HepG2 (cell line): Measurements from ENCODE around the gene FAM221B. TPM values are rescaled to one million over a fixed set of nuclear protein-coding genes. Genes with fewer than 3 reads are reported as not detected.

Experiments
- FOXC1 ChIP-seq: sonication (generic); formaldehyde crosslinking; IDR thresholded peaks from 2 replicates; pipeline ENCODE4 v1.8.0; 2022; ENCODE audit warnings: mild to moderate bottlenecking, missing genetic modification reagents, borderline replicate concordance
- MIER3 ChIP-seq: IDR thresholded peaks from 2 replicates; pipeline ENCODE4 v1.6.1; 2016; ENCODE audit warnings: missing compliant biosample characterization, borderline replicate concordance
- RARG ChIP-seq: sonication (generic); formaldehyde crosslinking; IDR thresholded peaks from 2 replicates; pipeline ENCODE4 v1.4.0; 2020; ENCODE audit warnings: low read depth, mild to moderate bottlenecking, missing genetic modification reagents
- SAP130 ChIP-seq: IDR thresholded peaks from 2 replicates; pipeline ENCODE4 v1.6.1; 2016; ENCODE audit warnings: low read depth
- ZNF441 ChIP-seq: sonication (generic); formaldehyde crosslinking; IDR thresholded peaks from 2 replicates; pipeline ENCODE4 v1.7.0; 2021; ENCODE audit warnings: missing genetic modification reagents, borderline replicate concordance
- ZNF879 ChIP-seq: sonication (generic); formaldehyde crosslinking; IDR thresholded peaks from 2 replicates; pipeline ENCODE4 v1.8.1; 2023; ENCODE audit warnings: missing genetic modification reagents
- polyA plus RNA-seq, 8 experiments: library from polyadenylated mRNA; depleted of rRNA in 3 of 8; stranded (reverse) in 7 of 8; unstranded in 1 of 8; fragments of >200 nt; fragmentation: Illumina TruSeq in 4 of 8; extraction: Trizol in 4 of 8; gene quantifications; 2 replicates each; pipeline versions ENCODE4 v1.2.1 to v1.2.3, GENCODE V29; 2011 to 2016; ENCODE audit warnings: low read depth in 4 of 8, missing spikeins in 1 of 8, mixed read lengths in 1 of 8; ENCODE audit not compliant: insufficient read depth in 1 of 8
- total RNA-seq, 5 experiments: library from RNA; depleted of rRNA; stranded (reverse); fragments of >200 nt; fragmentation: Illumina TruSeq; extraction: Trizol; gene quantifications; 2 replicates each; pipeline ENCODE4 v1.2.3, GENCODE V29; 2016; ENCODE audit warnings: low read depth in 1 of 5
- TF ChIP-seq, protein P1 (sequence below): sonication (generic); formaldehyde crosslinking; IDR thresholded peaks from 2 replicates; pipeline ENCODE4 v1.4.0; 2020; ENCODE audit warnings: missing genetic modification reagents
- TF ChIP-seq, protein P2 (sequence below): sonication (generic); formaldehyde crosslinking; IDR thresholded peaks from 2 replicates; pipeline ENCODE4 v1.8.0; 2022; ENCODE audit warnings: mild to moderate bottlenecking, missing genetic modification reagents, borderline replicate concordance
- TF ChIP-seq, protein P3 (sequence below): sonication (generic); formaldehyde crosslinking; IDR thresholded peaks from 2 replicates; pipeline ENCODE4 v1.5.0; 2020; ENCODE audit warnings: mild to moderate bottlenecking, missing genetic modification reagents, borderline replicate concordance

FAM221B gene
- total and polyA plus RNA-seq, 2 of the 13 experiments (the other 11 are each of a cell fraction or from before 2014, with no cell fraction given), result not detected

DNA sequence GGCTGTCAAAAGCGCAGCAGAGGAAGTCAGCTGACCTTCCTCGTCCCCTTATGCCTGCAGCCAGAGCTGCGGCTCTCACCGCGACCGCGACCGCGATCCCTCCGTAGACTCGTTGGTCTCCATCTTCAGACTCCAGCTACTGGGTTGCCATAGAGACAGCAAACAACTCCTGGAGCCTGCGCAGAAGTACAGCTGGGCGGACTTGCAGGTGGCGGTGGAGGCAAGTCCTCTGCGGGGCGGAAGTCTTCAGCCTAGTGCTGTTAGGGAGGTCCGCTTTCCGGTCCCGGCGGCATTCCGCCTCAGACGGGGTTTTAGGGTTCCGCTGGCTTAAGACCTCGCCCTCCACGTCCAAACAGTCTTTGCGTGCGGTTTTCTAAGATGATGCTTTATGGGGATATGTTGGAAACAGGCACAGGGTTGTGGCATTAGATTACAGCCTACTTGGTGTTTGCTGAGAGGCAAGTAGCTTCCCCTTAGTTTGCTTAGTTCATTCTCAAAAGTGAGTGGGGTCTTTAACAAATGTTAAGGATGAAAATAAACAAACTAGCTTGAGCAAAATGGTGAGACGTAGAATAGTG lies 16.4 kb downstream of the FAM221B start, which contains the start of gene SPAG8 (continued):
- TF ChIP-seq, protein P1, sequence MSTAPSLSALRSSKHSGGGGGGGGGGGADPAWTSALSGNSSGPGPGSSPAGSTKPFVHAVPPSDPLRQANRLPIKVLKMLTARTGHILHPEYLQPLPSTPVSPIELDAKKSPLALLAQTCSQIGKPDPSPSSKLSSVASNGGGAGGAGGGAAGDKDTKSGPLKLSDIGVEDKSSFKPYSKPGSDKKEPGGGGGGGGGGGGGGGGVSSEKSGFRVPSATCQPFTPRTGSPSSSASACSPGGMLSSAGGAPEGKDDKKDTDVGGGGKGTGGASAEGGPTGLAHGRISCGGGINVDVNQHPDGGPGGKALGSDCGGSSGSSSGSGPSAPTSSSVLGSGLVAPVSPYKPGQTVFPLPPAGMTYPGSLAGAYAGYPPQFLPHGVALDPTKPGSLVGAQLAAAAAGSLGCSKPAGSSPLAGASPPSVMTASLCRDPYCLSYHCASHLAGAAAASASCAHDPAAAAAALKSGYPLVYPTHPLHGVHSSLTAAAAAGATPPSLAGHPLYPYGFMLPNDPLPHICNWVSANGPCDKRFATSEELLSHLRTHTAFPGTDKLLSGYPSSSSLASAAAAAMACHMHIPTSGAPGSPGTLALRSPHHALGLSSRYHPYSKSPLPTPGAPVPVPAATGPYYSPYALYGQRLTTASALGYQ (CRISPR knock-in tag), result no peak
- TF ChIP-seq MIER3 (CRISPR knock-in tag) (peak; percentile 57; the same call in 1 of the 2 replicates), RARG (no peak), SAP130 (CRISPR knock-in tag) (peak; percentile 90), ZNF441 (no peak), ZNF879 (CRISPR knock-in tag) (no peak), FOXC1 (CRISPR knock-in tag) (0 out of 2 replicates have a peak, but pooled peaks have one; percentile 15)
- TF ChIP-seq, protein P2, sequence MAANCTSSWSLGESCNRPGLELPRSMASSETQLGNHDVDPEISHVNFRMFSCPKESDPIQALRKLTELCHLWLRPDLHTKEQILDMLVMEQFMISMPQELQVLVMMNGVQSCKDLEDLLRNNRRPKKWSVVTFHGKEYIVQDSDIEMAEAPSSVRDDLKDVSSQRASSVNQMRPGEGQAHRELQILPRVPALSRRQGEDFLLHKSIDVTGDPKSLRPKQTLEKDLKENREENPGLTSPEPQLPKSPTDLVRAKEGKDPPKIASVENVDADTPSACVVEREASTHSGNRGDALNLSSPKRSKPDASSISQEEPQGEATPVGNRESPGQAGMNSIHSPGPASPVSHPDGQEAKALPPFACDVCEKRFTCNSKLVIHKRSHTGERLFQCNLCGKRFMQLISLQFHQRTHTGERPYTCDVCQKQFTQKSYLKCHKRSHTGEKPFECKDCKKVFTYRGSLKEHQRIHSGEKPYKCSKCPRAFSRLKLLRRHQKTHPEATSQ (CRISPR knock-in tag), result no peak; the same call in 1 of the 2 replicates
- TF ChIP-seq, protein P3, sequence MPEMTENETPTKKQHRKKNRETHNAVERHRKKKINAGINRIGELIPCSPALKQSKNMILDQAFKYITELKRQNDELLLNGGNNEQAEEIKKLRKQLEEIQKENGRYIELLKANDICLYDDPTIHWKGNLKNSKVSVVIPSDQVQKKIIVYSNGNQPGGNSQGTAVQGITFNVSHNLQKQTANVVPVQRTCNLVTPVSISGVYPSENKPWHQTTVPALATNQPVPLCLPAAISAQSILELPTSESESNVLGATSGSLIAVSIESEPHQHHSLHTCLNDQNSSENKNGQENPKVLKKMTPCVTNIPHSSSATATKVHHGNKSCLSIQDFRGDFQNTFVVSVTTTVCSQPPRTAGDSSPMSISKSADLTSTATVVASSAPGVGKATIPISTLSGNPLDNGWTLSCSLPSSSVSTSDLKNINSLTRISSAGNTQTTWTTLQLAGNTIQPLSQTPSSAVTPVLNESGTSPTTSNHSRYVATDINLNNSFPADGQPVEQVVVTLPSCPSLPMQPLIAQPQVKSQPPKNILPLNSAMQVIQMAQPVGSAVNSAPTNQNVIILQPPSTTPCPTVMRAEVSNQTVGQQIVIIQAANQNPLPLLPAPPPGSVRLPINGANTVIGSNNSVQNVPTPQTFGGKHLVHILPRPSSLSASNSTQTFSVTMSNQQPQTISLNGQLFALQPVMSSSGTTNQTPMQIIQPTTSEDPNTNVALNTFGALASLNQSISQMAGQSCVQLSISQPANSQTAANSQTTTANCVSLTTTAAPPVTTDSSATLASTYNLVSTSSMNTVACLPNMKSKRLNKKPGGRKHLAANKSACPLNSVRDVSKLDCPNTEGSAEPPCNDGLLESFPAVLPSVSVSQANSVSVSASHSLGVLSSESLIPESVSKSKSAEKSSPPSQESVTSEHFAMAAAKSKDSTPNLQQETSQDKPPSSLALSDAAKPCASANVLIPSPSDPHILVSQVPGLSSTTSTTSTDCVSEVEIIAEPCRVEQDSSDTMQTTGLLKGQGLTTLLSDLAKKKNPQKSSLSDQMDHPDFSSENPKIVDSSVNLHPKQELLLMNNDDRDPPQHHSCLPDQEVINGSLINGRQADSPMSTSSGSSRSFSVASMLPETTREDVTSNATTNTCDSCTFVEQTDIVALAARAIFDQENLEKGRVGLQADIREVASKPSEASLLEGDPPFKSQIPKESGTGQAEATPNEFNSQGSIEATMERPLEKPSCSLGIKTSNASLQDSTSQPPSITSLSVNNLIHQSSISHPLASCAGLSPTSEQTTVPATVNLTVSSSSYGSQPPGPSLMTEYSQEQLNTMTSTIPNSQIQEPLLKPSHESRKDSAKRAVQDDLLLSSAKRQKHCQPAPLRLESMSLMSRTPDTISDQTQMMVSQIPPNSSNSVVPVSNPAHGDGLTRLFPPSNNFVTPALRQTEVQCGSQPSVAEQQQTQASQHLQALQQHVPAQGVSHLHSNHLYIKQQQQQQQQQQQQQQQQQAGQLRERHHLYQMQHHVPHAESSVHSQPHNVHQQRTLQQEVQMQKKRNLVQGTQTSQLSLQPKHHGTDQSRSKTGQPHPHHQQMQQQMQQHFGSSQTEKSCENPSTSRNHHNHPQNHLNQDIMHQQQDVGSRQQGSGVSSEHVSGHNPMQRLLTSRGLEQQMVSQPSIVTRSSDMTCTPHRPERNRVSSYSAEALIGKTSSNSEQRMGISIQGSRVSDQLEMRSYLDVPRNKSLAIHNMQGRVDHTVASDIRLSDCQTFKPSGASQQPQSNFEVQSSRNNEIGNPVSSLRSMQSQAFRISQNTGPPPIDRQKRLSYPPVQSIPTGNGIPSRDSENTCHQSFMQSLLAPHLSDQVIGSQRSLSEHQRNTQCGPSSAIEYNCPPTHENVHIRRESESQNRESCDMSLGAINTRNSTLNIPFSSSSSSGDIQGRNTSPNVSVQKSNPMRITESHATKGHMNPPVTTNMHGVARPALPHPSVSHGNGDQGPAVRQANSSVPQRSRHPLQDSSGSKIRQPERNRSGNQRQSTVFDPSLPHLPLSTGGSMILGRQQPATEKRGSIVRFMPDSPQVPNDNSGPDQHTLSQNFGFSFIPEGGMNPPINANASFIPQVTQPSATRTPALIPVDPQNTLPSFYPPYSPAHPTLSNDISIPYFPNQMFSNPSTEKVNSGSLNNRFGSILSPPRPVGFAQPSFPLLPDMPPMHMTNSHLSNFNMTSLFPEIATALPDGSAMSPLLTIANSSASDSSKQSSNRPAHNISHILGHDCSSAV (CRISPR knock-in tag), result no peak
